PFSK-1 (cell line): ENCODE data around the gene UFC1. TPM values are rescaled to one million over a fixed set of nuclear protein-coding genes. Genes with fewer than 3 reads are reported as not detected.

ENCODE experiments used
- FOXP2 ChIP-seq: optimal IDR thresholded peaks from 2 replicates; pipeline ENCODE3; 2011; ENCODE audit warnings: borderline replicate concordance, control low read depth, inconsistent platforms; ENCODE audit not compliant: insufficient read depth; ENCODE audit errors: extremely low read length, extremely low read depth
- POLR2AphosphoS5 ChIP-seq: IDR thresholded peaks from 2 replicates; pipeline ENCODE4 v1.6.1; 2012; ENCODE audit warnings: low read depth, mild to moderate bottlenecking, control low read depth, low read length, moderate library complexity
- SIN3A ChIP-seq: IDR thresholded peaks from 2 replicates; pipeline ENCODE4 v1.6.1; 2012; ENCODE audit warnings: mild to moderate bottlenecking, low read length, moderate library complexity, borderline replicate concordance; ENCODE audit not compliant: insufficient read depth
- TAF1 ChIP-seq: IDR thresholded peaks from 2 replicates; pipeline ENCODE4 v1.6.1; 2012; ENCODE audit warnings: low read length, control low read depth, borderline replicate concordance; ENCODE audit not compliant: insufficient read depth
- polyA plus RNA-seq: library from polyadenylated mRNA; unstranded; fragments of >200 nt; gene quantifications from one replicate; pipeline ENCODE4 v1.2.1, GENCODE V29; 2012; ENCODE audit warnings: low read depth, missing spikeins; ENCODE audit not compliant: insufficient read length
- TF ChIP-seq, protein P1 (sequence below), 2 experiments: IDR thresholded peaks; 2 replicates each; pipeline versions ENCODE4 v1.6.1 to v1.8.0; 2011 to 2012; ENCODE audit warnings: low read depth in 2 of 2, low read length in 2 of 2, control low read depth in 1 of 2, inconsistent platforms in 1 of 2, mild to moderate bottlenecking in 1 of 2, moderate library complexity in 1 of 2; ENCODE audit not compliant: insufficient read depth in 1 of 2

UFC1 gene
- 75.0 TPM for polyA plus RNA-seq

DNA sequence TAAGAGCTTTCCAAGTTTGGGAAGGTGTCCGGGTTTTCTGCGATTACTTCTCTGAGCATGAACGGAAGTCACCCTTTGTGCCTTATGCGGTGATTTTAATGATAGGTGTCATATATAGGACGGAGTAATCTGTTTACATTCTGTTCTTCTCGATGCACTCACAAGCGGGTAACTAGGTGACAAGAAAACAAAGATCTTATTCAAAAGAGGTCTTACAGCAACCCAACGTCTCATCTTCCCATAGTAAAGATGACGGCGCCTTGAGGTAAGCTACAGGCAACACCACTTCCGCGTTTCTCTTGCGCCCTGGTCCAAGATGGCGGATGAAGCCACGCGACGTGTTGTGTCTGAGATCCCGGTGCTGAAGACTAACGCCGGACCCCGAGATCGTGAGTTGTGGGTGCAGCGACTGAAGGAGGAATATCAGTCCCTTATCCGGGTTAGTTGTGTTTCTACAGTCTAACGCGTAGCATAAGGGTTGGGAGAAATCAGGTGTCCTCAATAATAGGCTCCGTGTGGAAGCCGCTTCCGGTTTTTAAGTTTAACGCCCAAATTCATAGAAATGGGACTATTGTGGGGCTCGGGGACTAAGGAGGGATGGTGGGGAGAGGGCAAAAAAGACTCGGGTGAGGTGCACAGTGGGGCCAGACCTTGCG lies at the start of gene UFC1:
TSS of gene UFC1 (plus strand) at position 297 of the 656 bp plus-strand sequence. CDS start at position 317, 20 bp downstream.
- TF ChIP-seq TAF1 (peak; percentile 98), POLR2AphosphoS5 (peak; percentile 88), SIN3A (peak; percentile 87; the same call in 1 of the 2 replicates), FOXP2 (no peak)
- TF ChIP-seq, protein P1, sequence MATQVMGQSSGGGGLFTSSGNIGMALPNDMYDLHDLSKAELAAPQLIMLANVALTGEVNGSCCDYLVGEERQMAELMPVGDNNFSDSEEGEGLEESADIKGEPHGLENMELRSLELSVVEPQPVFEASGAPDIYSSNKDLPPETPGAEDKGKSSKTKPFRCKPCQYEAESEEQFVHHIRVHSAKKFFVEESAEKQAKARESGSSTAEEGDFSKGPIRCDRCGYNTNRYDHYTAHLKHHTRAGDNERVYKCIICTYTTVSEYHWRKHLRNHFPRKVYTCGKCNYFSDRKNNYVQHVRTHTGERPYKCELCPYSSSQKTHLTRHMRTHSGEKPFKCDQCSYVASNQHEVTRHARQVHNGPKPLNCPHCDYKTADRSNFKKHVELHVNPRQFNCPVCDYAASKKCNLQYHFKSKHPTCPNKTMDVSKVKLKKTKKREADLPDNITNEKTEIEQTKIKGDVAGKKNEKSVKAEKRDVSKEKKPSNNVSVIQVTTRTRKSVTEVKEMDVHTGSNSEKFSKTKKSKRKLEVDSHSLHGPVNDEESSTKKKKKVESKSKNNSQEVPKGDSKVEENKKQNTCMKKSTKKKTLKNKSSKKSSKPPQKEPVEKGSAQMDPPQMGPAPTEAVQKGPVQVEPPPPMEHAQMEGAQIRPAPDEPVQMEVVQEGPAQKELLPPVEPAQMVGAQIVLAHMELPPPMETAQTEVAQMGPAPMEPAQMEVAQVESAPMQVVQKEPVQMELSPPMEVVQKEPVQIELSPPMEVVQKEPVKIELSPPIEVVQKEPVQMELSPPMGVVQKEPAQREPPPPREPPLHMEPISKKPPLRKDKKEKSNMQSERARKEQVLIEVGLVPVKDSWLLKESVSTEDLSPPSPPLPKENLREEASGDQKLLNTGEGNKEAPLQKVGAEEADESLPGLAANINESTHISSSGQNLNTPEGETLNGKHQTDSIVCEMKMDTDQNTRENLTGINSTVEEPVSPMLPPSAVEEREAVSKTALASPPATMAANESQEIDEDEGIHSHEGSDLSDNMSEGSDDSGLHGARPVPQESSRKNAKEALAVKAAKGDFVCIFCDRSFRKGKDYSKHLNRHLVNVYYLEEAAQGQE (IDR thresholded peaks at IDR 0.05; ENCODE audit: insufficient read depth in 1 of 2, low read depth in 2 of 2, low read length in 2 of 2), result peak in 1 of 2 experiments; percentile 68; a peak in 1 of 4 replicates

DNA sequence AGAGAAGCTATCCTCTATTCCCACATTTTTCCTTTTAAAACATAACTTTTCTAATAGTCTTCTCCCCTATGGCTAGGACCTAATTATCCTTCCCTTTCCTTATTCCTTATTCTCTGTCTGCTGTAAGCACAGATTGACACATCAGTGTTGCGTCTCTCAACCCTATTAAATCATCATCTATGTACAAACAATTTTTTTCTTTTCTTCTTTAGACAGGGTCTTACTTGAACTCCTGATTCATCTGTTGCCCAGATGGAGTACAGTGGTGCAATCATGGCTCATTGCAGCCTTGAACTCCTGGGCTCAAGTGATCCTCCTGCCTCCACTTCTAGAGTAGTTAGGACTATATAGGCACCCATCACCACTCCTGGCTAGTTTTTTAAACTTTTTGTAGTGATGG lies 47.3 kb upstream of the UFC1 start:
- no peak for TF ChIP-seq FOXP2
- TF ChIP-seq TAF1, result no peak
- TF ChIP-seq, protein P1 (IDR thresholded peaks at IDR 0.05; ENCODE audit: insufficient read depth in 1 of 2, low read depth in 2 of 2, low read length in 2 of 2), result no peak
- no peak for TF ChIP-seq SIN3A
- no peak for TF ChIP-seq POLR2AphosphoS5

DNA sequence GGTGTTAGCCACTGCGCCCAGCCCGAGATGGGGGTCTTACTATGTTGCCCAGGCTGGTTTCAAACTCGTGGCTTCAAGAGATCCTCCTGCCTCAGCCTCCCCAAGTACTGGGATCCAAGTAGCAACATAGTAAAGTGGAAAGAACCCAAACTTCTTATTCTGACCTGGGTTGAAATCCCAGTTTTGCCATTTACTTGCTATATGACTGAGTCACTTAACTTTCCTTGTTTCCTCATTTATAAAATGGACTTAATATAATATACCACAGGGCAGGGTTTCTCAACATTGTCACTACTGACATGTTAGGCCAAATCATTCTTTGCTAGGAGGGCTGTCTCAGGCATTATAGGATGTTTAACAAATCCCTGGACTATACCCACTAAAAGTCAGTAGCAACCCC lies 42.7 kb upstream of the UFC1 start:
- TF ChIP-seq TAF1, result no peak
- no peak for TF ChIP-seq POLR2AphosphoS5
- TF ChIP-seq, protein P1 (IDR thresholded peaks at IDR 0.05; ENCODE audit: insufficient read depth in 1 of 2, low read depth in 2 of 2, low read length in 2 of 2), result no peak
- TF ChIP-seq FOXP2, result no peak
- no peak for TF ChIP-seq SIN3A

DNA sequence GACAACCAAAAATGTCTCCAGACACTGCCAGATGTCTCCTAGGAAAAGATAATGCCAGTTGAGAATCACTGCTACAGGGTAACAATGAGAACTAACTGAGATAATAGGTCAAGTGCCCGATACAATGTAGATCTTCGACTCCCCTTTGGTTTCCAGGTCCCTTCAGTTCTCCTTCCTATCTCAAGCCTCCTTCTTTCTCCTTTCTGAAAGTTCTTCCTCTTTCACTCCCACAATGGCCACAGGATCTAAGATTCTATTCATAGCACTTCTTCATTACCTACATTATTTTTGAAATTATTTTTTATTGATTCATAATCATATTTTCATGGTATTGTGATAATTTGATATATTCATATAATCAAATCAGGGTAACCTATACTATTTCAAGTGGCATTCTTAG lies 42.3 kb upstream of the UFC1 start:
- TF ChIP-seq TAF1 (no peak), SIN3A (no peak), POLR2AphosphoS5 (no peak), FOXP2 (no peak)
- TF ChIP-seq, protein P1 (IDR thresholded peaks at IDR 0.05; ENCODE audit: insufficient read depth in 1 of 2, low read depth in 2 of 2, low read length in 2 of 2), result no peak

DNA sequence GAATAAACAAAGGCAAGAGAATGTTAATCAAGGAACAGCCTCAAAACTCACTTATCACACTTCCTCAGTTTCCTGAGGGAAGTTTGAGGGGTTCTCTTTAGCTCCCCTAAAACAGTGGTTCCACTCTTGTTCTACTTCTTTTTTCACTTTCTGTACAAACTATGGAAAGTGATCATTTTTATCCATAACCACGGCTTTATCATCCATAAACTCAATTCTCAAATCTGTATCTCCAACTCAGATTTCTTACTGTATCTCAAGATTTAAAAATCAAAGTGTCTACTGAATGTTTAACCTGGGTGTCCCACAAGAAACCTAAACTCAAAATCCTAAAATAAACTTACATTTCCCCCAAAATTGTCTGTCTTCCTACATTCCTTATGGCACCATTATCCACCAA lies 39.9 kb upstream of the UFC1 start:
- TF ChIP-seq, protein P1 (IDR thresholded peaks at IDR 0.05; ENCODE audit: insufficient read depth in 1 of 2, low read depth in 2 of 2, low read length in 2 of 2), result no peak
- no peak for TF ChIP-seq POLR2AphosphoS5
- TF ChIP-seq FOXP2, result no peak
- no peak for TF ChIP-seq TAF1
- no peak for TF ChIP-seq SIN3A
